Skin of body (tissue), 2 donors: ENCODE data around the gene CAPNS1. TPM values are rescaled to one million over a fixed set of nuclear protein-coding genes. Genes with fewer than 3 reads are reported as not detected.
"Not testable (repeated sequence)": the region's sequence is repeated elsewhere in the genome, so short reads cannot be mapped to it uniquely, and the experiment has no call there.

Source experiments
- DNase-seq: peaks from one replicate; lab custom pipeline; 2025; lab: John Stamatoyannopoulos, UW
- total RNA-seq: library from RNA; depleted of rRNA; stranded (reverse); fragments of >200 nt; gene quantifications from one replicate; pipeline ENCODE4 v1.2.3, GENCODE V29; 2014

CAPNS1 gene
- total RNA-seq, 1 donor from 2014 or later: 141 TPM

GRCh38 chr19:36113894-36114720 is 25.8 kb upstream of the CAPNS1 start:
- no peak for DNase-seq

GRCh38 chr19:36114721-36115452 is 25.0 kb upstream of the CAPNS1 start, which contains the start of gene POLR2I:
Gene POLR2I, minus strand, starts transcription at chr19:36114875. Its CDS starts 19 bp downstream, at chr19:36114856.
- DNase-seq: peak; percentile 100

DNA sequence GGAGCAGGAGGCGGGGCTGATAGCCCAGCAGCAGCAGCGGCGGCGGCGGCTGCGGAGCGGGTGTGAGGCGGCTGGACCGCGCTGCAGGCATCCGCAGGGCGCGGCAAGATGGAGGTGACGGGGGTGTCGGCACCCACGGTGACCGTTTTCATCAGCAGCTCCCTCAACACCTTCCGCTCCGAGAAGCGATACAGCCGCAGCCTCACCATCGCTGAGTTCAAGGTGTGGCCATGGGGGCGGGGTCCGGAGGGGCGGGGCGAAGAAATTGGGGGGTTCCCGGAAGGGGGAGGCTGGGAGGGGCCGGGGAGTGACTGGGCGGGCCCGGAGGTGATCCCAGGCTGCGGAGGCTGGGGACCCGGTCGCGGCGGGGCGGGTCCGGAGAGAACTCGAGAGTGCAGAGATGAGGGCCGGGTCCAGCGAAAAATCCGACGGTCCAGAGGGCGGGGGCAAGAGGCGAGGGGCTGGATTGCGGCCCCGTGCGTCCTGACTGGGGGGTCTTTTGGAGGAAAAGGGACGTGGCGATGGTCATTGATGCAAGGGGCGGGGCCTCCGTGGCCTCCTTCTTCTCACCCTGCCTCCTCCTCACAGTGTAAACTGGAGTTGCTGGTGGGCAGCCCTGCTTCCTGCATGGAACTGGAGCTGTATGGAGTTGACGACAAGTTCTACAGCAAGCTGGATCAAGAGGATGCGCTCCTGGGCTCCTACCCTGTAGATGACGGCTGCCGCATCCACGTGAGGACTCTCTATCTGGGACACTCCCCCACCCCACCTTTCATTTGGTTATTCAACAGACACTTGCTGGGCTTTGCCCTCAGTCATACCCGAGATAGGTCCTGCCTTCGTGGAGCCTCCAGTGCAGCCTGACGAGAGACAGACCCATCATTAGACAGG is 24.2 kb upstream of the CAPNS1 start, which contains the start of gene TBCB:
TSS of gene TBCB (plus strand) at position 16 of the 891 bp plus-strand sequence. CDS start at position 109, 93 bp downstream.
- DNase-seq: peak; percentile 78

DNA sequence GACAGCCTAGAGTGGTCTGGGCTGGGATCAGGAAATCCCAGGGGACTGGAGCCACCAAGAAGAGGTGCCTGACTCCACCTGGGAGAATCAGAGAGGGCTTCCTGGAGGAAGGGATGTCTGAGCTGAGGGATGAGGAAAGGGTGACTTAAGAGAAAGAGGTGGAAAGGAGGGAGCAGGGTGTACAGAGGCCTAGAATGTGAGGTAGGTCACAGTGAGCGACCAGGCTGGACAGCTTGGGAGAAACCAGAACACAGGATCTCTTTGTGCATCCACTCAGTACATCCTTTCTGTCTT is 23.6 kb upstream of the CAPNS1 start:
- no peak for DNase-seq

GRCh38 chr19:36120092-36120983 is 19.5 kb upstream of the CAPNS1 start:
- no peak for DNase-seq

DNA sequence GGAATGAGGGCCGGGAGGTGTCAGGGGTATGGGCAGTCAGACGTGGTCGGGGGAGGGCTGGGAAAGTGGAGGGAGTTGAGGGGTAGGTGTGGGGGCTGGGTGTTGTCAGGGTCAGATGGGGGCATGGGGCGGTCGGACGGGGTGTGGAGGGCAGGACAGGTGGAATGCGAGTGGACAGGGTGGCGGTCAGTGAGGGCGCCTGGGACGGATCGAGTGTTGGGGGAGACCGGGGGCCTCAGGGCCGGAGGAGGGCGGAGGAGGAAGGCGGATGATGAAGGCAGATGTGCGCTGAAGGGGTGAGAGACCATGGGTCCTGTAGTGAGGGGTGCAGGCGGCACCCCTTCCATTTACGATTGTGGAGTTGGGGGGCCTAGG is 18.9 kb upstream of the CAPNS1 start:
- no peak for DNase-seq

GRCh38 chr19:36121486-36122124 is 18.3 kb upstream of the CAPNS1 start:
- DNase-seq: no peak

DNA sequence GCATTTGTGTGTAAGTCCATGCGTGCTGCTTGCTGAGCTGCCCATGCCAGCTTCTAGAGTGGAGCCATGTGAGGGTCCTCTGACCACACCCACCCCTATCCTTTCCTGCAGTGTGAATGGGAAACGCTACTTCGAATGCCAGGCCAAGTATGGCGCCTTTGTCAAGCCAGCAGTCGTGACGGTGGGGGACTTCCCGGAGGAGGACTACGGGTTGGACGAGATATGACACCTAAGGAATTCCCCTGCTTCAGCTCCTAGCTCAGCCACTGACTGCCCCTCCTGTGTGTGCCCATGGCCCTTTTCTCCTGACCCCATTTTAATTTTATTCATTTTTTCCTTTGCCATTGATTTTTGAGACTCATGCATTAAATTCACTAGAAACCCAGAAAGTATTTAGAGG is 14.3 kb upstream of the CAPNS1 start:
- DNase-seq: no peak

DNA sequence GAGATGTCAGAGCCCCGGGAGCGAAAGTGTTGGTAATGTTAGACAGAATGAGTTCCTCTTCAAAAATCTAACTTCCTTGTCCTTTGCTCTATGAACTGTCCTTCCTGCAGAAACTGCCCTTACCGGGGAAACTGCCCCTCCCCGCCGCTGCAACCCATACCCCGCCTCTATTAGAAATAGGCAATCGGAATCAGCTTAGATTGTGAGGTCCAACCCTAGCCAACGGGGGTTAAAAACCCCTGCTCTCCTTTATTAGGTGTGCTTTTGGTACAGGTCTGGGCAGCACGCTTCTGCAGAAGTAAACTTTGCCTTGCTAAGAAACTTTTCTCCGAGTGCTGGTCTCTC is 11.5 kb upstream of the CAPNS1 start:
- no peak for DNase-seq

- not testable (repeated sequence) for DNase-seq
Observed at GRCh38 chr19:36131221-36131620, 8.6 kb upstream of the CAPNS1 start.

DNA sequence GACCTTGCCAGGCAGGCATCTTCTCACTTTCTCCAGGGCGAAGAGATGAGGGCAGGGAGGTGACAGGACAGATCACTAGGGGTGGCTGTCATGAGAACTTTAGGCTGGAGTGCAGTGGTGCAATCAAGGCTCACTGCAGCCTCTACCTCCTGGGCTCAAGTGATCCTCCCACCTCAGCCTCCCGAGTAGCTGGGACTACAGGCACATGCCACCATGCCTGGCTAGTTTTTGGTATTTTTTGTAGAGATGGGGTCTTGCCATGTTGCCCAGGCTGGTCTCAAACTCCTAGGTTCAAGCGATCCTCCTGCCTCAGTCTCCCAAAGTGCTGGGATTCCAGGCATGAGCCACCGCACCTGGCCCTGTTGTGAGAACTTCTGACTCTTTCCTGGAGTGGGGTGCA is 5.0 kb upstream of the CAPNS1 start:
- DNase-seq: not testable (repeated sequence)

- no peak for DNase-seq
Observed at GRCh38 chr19:36136964-36137686, 2.7 kb upstream of the CAPNS1 start.

GRCh38 chr19:36139120-36139472 is 770 bp upstream of the CAPNS1 start:
- DNase-seq: no peak

DNA sequence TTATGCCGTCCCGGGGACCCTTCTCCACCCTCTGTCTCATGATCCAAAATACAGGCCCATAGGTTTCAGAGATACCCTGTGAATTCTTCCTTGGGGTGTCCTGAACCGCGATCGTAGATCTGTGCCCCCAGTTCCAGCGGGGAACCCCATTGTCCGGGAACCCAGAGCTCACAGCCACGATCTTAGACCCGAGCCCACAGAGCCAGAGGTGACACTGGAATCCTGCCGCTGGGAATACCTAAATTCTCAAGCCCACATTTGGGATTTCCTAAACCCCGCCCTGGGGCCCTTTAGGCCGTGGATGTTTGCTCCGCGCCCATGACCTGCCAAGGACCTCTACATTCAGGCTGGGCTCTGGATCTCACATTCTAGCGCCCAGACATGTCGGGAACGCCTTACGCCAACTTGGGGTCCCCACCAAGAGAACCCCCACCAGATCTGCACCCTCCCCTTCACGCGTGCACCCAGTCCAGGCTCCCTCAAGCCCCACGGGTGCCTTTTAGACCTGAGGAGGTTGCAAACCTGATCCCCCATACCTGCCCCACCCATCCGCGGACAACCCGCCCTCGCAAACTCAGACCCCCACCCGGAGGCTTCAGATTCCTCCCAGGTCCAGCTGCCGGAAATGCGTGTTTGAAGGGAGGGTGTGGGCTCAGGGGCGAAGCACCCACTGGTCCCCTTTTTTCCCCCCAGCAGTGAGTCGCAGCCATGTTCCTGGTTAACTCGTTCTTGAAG is 605 bp downstream of the CAPNS1 start:
- DNase-seq: peak; percentile 60

- DNase-seq: peak; percentile 47
Observed at GRCh38 chr19:36141039-36141927, 1.4 kb downstream of the CAPNS1 start.

GRCh38 chr19:36142046-36142445 is 2.2 kb downstream of the CAPNS1 start:
- no peak for DNase-seq

GRCh38 chr19:36142496-36142895 is 2.6 kb downstream of the CAPNS1 start:
- no peak for DNase-seq

GRCh38 chr19:36144624-36145023 is 4.8 kb downstream of the CAPNS1 start:
- DNase-seq: no peak
